ENCODE results near the gene PDE4B. TPM values are rescaled to one million over a fixed set of nuclear protein-coding genes. Genes with fewer than 3 reads are reported as not detected.

PDE4B gene
- total RNA-seq, 4 donors from 2014 or later, result 5.2 to 16.6 (median 9.6) TPM

- 0 to 3% methylated on average over 1 of the region's 1 CpG for WGBS, 2 donors
- H3K36me3 ChIP-seq, result no peaks in the 10 kb centered on the region
- H3K27ac ChIP-seq, result peak overlapping the region in 1 of 4 donors; percentile 64
Measured at GRCh38 chr1:65812065-65812464, 19.4 kb downstream of the PDE4B start.

GRCh38 chr1:65813956-65814355, 21.3 kb downstream of the PDE4B start:
- Histone ChIP-seq H3K36me3 (no peaks in the 10 kb centered on the region), H3K27ac (no peak overlapping the region), H3K9me3 (no peaks in the 10 kb centered on the region), H3K4me3 (no peak overlapping the region), H3K27me3 (no peaks in the 10 kb centered on the region), H3K4me1 (peaks cover 0 to 5% (median 2%) of the 10 kb centered on the region in 4 donors)
- TF ChIP-seq CTCF (IDR thresholded peaks at IDR 0.05), result no peak
- no peak for TF ChIP-seq EP300 (IDR thresholded peaks at IDR 0.05)
- TF ChIP-seq POLR2A (IDR thresholded peaks at IDR 0.05), result no peak
- WGBS, 2 donors, result 52 to 54% methylated on average over 3 of the region's 3 CpGs
- no peak for DNase-seq (ENCODE audit: low spot score in 2 of 2)

More at GRCh38 chr1:65812065-65812464, 19.4 kb downstream of the PDE4B start:
- no peaks in the 10 kb centered on the region for H3K27me3 ChIP-seq
- H3K4me1 ChIP-seq, result peaks cover 0 to 5% (median 2%) of the 10 kb centered on the region in 4 donors
- TF ChIP-seq POLR2A (IDR thresholded peaks at IDR 0.05) (no peak), EP300 (IDR thresholded peaks at IDR 0.05) (peak; percentile 67 to 80), CTCF (IDR thresholded peaks at IDR 0.05) (no peak)
- H3K9me3 ChIP-seq, result no peaks in the 10 kb centered on the region
- peak in 1 of 2 donors; percentile 16 for DNase-seq (ENCODE audit: low spot score in 2 of 2)
- H3K4me3 ChIP-seq, result no peak overlapping the region

- no peak for DNase-seq (ENCODE audit: low spot score in 2 of 2)
- TF ChIP-seq EP300 (IDR thresholded peaks at IDR 0.05), result no peak
- TF ChIP-seq CTCF (IDR thresholded peaks at IDR 0.05), result no peak
- TF ChIP-seq POLR2A (IDR thresholded peaks at IDR 0.05), result no peak
- Histone ChIP-seq H3K27me3 (no peaks in the 10 kb centered on the region), H3K36me3 (no peaks in the 10 kb centered on the region), H3K27ac (no peak overlapping the region), H3K9me3 (no peaks in the 10 kb centered on the region), H3K4me1 (peaks cover 0 to 5% (median 2%) of the 10 kb centered on the region in 4 donors), H3K4me3 (no peak overlapping the region)
- 96 to 97% methylated on average over 3 of the region's 3 CpGs for WGBS, 2 donors
Measured at GRCh38 chr1:65814752-65815151, 22.1 kb downstream of the PDE4B start.

GRCh38 chr1:65817891-65818290, 25.2 kb downstream of the PDE4B start:
- Histone ChIP-seq H3K27ac (no peak overlapping the region), H3K4me1 (no peaks in the 10 kb centered on the region), H3K27me3 (no peaks in the 10 kb centered on the region), H3K9me3 (no peaks in the 10 kb centered on the region), H3K4me3 (no peak overlapping the region), H3K36me3 (no peaks in the 10 kb centered on the region)
- TF ChIP-seq CTCF (IDR thresholded peaks at IDR 0.05), result no peak
- no peak for TF ChIP-seq POLR2A (IDR thresholded peaks at IDR 0.05)
- TF ChIP-seq EP300 (IDR thresholded peaks at IDR 0.05), result no peak
- no peak for DNase-seq (ENCODE audit: low spot score in 2 of 2)

GRCh38 chr1:65818966-65819365, 26.3 kb downstream of the PDE4B start:
- H3K36me3 ChIP-seq, result no peaks in the 10 kb centered on the region
- no peak overlapping the region for H3K4me3 ChIP-seq
- DNase-seq (ENCODE audit: low spot score in 2 of 2), result no peak
- H3K27me3 ChIP-seq, result no peaks in the 10 kb centered on the region
- no peaks in the 10 kb centered on the region for H3K4me1 ChIP-seq
- no peaks in the 10 kb centered on the region for H3K9me3 ChIP-seq
- H3K27ac ChIP-seq, result no peak overlapping the region
- TF ChIP-seq CTCF (IDR thresholded peaks at IDR 0.05), result no peak
- no peak for TF ChIP-seq EP300 (IDR thresholded peaks at IDR 0.05)
- TF ChIP-seq POLR2A (IDR thresholded peaks at IDR 0.05), result no peak
- 94% methylated on average over 1 of the region's 1 CpG for WGBS, 2 donors
